GM19452 (cell line): ENCODE measurements around the gene SH3RF3.

Source experiments
- ATAC-seq: cut with Tn5 transposase; IDR thresholded peaks from one replicate; pipeline ENCODE4 v1.9.1; 2021; ENCODE audit not compliant: unreplicated experiment

Gene SH3RF3

DNA sequence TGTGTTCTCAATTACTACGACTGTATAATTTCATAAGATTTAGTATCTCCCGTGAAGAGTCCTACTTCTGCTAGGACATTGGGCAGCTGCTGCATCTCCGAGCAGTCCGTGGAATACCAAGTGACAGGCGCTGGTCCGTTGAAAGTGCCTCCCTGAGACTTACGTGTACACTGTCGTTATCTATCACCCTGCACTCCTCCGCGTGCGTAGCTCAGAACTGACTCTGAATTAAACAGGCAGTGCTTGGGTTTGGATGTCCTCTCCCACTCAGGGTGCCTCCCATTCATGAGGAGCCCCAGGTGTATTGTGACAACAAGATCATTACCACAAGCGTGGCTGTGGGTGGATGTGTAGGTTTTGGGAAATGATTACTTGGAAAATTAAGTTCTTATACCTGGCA, 148.4 kb downstream of the SH3RF3 start:
- ATAC-seq, result no peak

DNA sequence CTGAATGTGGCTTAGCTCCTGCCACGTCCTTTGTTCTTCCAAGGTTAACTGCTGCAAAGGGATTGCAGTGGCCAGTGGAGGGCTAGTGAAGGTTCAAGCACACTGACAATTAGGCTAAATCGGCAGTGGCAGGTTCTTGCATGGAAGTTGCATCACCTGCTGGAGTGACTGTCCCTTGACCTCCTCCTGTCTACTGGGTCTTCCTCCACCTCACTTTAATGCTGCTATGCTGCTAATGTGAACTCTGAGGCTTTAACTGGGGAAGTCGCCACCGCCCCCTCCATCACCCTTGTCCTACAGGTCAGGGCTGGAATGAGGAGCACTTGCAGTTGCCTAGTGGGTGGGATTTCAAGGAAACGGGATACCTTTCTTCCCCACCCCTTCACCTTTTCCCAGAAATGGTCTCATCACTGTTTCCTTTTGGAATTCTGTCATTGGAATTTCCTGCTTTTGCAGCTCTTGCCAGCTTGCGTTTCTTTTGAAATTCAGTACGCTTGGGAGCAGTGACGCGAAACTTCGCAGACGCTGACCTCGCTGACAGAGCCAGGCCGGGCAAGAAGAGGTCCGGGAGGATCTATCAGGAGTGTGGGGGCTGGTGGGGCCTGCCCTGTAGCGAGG, 150.3 kb downstream of the SH3RF3 start:
- ATAC-seq, result no peak

DNA sequence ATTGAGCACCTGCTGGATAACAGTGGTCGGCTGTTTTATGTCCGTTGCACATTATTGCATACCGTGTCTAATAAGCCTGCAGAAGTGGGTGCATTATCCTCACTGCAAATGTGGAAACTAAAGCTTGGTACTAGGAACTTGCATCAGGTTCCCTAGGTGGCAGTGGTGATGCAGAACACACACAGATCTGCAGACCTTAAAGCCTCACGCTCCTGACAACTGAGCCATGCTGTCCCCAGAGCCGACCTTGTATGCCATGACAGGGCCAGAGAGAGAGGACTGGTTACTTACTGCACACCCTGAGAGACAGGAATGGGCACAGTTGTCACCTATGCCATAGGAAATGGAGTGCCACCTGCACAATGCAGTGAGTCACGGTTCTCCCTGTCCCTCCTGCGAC, 151.8 kb downstream of the SH3RF3 start:
- ATAC-seq, result no peak

DNA sequence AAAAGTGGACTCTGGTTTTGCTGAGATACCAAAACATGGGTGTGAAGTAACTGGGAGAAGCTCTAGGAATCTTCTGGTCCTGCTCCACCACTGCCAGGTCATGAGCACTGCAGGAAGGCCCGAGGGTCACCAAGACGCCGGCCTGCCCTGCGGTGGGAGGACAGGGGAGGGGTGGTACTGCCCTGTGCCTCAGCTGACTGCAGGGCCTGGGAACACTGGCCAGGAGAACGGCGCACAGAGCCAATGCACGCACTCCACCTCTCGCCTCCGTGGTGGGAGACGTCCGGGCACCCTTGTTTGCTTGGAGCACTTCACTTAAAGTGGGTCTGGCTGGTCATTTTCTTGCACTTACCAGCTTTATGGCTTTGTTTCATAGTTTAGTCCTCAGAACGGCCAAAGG, 153.4 kb downstream of the SH3RF3 start:
- no peak for ATAC-seq

DNA sequence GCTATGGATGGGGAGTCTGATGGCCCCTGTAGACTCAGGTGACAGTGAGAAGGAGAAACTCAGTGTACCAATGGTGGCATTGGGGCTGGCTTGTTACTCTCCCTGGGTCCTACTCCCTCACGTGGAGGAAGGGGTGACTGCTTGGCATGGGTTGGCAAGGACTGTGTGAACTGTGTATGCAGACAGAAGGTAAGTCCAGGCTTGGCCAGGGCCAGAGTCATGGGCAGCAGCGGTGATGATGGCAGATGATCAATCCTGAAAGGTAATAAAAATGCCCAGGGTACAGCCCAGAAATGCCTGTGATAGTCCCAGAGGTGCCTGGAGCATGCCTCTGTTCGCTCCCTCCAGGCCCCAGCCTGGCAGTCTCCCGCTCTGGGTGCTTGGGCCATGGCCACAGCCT, 153.9 kb downstream of the SH3RF3 start:
- ATAC-seq, result no peak

DNA sequence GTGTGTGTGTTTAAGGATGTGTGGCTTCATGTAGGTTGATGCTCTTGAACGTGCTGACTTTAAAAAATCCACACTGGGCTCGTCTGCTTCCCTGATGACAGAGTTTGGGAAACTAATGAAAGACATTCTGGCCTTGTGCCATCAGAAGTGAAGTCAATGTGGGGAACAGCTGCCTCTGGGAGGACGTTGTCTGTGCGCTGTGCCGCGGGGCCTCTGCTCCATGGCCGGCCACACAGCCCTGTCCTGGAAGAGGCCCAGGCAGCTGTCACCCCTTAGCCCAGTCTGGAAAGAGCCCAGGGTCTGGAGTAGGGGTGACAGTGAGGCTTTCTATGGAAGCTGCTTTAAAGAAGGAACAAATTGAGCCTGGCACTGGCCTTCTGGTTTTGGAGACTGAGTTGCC, 155.8 kb downstream of the SH3RF3 start:
- no peak for ATAC-seq

DNA sequence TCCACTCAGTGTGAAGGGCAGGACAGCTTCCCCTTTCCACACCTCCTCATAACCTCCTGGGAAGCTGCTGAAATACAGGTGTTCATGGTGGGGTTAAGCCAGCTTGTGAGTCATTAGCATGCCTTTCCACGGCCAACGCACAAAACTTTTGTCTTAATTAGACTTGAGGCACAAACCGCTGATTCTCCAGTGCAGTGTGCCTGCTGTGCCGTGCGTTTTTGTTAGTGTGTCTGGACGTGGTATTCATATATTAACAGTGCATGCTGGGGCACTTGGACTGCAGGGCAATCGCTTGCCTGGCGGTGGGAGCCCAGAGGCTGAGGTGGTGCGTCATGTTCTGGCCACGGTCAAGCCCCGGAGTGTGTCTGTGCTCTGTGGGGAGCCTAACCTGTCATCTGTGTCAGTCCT, 156.2 kb downstream of the SH3RF3 start:
- no peak for ATAC-seq

DNA sequence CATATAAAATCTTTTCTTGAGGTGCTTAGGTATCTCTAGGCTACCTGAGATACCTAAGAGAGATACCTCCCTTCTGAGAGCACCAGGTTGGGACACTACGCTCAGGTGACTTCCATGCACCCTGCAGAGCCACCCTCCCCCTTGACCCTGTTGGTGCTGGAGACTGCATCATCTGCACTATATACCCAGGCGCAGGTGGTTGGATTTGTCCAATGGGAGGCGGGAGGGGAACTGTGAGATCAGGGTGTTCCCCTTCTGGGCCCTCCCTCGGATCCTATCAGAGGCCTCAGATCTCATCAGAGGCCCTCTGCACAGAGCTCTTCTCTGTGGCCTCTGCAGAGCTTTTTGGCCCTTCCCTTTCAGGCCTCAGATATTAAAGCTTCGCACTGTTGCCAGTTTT, 158.4 kb downstream of the SH3RF3 start:
- ATAC-seq, result no peak

DNA sequence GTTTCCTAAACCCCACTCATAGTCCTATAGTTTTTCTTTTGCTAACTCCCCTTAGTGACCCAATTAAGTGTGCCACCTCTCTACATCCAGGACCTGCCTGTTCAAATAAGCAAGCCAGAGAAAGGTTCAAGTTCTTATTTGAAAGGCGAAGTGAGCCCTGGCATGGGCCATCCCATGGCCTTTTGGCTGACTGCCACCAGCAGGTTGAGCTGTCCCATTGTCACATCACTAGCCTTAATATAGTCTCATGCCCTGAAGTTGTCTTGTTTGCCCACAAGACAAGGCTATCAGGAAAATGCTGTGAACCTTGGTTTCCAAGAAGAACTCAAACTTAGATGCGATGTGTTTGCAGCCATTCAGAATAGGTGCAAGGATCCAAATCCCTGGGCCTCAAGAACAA, 158.8 kb downstream of the SH3RF3 start:
- ATAC-seq, result no peak

DNA sequence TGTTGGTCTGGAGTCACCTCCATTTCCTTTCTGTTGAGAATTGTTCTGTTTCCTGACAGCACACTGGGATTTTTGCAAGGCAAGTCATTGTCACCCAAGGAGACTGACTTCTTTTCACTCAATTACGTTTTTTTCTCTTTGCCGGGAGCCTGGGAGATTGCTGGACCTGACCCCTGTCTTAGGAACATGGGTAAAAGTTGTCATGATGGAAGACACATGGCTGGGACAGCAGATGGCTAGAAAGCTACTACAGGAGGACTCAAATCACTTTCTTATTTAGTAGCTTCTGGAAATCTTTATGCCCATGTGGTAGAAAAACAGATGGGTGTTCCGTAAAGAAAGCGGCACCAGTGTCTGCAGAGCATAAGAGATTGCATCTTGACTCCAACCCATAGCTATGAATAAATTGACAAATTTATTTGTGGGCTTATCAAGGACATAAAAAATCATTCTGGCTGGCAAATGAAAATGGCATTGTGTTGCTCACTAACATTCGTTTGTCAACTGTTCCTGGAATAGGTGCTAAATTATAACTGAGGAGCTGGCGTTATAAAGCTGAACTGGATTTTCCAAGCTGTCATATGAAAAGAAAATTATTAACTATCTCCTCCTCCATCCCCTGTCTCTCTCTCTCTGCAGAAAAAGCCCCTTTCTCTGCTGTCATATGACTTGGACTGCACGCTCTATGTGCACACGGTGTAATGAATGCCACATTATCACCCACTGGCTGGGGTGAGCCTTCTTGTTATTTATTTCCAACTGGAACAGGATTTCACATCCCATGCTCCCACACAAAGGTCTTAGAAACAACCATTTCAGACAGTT, 159.8 kb downstream of the SH3RF3 start:
- ATAC-seq, result no peak

DNA sequence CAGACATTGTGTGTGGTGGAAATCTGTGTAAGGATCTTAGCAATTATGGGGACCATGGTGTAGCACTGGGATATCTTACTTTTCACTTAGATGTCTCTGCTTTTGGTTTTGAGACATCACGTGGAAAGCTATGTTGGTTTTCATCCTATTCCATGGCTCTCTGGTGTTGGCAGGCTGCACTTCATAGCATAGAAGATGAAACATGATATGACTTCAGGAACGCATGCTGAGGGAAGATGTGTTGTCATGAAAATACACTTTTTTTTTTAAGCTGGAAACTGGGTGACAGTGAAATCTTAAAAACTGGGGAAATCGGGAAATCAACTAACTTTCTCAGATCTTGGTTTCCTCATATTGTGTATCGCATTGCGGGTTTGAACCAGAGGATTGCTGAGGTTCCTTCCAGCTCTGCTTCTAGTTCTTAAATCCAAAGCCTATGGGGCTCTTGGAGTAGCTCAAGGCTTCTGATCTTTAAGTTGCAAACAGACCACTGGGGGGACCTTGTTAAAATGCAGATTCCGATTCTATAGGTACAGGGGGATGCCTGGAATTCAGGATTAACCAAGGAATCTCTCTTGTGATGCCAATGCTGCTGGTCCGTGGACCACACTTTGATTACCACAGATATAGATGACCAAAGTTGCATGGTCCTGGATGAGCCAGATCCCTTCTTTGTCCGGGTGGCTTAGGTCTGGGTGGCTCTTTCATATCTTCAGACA, 160.7 kb downstream of the SH3RF3 start:
- no peak for ATAC-seq

DNA sequence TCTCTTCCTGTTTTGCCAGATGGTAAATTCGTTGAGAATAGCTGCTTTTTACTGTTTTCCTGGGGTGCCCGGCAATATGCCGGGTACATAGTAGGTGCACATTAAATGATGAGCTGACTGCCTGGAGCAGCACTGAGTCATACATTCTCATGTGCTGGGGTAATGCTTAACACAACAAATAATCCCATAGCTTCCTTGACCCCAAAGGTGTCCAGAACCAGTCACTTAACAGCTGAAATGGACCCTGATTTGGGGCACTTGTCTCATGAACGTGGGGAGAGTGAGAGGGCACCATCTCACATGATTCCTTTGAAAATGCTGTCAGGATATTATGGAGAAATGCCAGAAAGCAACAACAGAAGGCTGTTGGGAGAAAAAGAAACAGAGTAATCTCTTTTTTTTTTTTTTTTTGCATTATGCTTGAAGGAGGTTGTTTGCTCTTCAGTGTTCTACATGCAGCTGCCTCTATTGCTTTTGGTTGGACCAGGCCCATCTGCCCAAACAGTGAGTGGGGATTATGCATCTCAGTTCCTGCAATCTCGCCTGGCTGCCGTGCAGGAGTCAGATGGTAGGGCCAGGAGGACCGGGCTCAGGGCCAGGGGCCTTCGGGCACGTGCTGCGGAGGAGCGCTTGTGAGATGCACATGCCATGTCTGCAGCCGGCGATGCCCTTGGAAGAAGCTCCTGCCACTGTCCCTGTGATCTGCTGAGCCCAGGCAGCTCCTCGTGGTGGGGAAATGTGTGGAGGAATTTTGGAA, 162.1 kb downstream of the SH3RF3 start:
- no peak for ATAC-seq

DNA sequence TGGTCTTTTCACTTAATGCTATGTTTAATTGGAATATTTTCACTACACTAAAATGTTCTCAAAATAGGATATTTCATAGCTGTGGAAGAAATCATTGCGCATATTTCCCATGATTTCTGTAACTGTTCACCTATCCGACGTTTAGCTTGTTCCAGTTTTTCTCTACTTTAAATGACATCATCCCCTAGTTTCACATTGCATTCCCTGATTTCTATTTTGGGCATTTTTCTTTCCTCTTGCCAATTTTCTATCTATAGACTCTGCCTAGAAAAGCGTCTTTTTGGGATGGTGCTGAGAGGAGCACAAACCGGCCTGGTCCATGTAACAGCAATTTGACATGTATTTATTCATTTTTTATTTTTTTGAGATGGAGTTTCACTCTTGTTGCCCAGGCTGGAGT, 163.4 kb downstream of the SH3RF3 start:
- ATAC-seq, result no peak

DNA sequence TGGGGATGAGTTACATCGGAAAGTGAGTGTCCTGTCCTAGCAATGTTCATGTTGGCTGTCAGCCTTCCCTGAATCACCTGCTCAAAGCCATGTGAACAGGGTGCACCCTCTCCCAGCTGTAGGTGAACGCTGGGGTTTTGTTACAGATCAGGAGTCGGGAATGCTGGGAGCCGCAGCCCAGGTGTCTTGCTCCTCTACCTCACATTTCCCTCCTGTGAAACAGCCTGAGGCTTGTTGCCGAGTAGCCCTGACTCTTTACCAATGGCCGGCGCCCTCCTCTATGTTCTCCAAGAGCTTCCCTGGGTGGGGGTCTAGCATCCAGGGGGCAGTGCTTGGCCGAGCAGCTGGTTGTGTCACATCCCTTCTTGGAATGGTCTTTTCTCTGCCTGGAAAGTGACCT, 164.7 kb downstream of the SH3RF3 start:
- no peak for ATAC-seq

DNA sequence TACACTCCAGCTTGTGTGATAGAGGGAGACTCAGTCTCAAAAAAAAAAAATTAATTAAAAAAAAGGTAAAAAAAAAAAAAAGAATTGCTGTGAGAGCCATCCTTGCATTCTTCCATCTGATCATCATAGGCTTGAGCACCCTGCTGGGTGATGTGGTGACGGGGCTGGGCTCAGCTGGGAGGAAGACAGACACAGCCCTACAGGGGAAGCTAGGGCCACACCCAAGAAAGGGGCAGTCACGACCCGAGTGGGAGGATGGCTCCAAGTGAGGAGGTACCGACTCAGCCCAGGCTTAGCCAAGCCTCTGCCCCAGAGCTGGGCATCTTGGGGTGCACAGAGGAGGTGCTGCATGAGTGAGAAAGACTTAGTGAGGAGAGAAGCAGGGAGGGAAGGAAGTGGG, 165.5 kb downstream of the SH3RF3 start:
- ATAC-seq, result no peak

DNA sequence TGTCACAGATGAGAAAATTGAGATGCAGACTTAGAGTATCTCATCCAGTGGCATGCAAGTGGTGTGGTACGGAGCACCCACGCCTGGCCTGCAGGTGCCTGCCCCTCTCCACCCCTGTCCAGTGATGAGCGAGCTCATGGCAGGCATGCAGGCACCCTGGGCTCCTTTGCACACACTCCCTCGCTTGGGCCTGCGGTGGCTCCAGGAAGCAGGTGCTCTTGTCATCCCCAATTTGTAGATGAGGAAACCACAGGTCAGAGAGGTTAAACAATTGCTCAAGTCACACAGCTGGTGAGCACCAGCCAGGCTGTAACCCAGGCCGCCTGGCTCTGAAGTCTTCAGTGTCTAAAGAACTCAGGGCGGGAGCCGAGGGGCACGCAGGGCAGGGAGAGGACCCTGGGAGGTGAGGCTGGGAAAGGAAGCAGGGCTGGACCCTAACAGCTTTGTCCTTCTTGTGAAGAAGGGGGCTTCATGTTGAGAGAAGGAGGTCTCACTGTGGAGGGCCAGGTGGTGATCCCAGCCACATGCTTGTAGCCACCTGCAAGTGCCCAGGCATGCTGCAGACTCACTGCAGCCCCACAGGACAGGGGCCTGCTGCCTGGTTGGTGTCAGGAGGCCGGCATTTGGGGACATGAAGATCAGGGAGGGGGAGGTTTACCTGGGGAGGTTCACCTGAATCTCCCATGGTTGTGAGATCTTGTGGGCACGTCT, 166.2 kb downstream of the SH3RF3 start:
- ATAC-seq, result no peak

DNA sequence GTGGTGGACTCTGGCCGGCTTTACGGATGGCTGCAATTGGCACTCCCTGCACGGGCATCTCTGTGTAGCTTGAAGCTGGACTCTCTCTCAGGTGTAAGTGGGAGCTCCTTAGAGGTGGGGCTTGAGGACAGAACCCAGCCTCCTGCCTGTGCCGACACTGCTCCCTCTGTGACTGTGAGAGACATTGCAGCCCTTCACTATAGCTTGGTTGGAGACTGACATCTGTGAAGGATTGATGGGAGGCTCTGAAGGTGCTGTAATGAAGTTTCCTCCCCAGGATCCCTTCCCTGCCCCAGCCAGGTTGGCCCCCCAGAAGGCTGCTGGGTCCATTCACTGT, 166.7 kb downstream of the SH3RF3 start:
- no peak for ATAC-seq

DNA sequence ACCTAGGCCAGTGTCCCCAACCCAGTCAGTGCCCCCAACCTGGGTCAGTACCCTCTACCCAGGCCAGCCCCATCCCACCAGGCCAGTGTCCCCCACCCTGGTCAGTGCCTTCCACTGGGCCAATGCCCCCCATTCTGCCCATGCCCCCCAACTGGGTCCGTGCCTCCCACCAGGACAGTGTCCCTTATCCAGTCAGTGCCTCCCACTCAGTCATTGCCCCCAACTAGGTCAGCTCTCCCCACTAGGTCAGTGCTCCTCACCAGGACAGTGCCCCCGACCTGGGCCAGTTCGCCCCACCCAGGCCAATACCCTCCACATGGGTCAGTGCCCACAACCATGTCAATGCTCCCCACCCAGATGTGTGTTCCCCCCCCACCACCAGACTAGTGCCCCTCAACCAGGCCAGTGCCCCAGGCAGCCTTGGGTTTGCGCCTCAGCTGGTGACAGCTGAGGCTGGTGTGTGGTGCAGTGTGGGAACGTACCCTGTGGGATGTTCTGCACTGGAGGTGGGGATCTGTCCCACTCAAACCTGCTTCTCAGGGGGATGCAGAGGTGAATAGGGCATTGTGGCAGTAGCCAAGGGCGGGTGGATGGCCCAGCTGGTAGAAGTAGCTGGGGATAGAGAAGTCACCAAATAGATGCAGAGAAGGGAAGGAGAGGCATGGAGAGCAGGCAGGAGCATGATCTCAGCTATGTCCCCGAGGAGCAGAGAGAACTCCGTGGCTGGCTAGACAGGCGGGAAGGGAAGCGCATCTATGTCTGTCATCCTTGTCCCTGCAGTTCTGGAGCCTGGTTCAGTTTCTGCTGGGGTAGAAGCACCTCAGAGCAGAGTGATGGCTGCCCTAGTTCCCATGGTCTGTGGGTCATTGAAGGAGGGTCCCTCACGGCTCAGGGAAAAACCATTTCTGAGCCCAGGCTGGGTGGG, 168.8 kb downstream of the SH3RF3 start:
- no peak for ATAC-seq

DNA sequence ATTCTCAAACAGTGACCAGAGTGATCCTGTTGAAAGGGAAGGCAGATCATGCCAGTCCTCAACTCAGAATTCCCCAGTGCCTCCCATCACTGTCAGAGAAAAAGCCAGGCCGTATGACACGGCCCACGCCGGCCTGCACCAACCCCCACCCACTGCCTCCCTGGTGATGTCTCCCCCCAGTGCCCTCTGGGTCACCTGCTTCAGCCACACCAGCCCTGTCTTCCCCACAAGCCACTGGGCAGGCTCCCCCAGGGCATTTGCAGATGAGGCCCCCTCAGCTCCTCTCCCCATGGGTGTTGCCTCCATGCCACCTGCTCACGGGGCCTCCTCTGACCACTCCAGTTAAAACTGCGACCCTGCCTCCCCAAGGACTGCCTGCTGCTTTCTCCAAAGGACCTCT, 169.8 kb downstream of the SH3RF3 start:
- no peak for ATAC-seq

DNA sequence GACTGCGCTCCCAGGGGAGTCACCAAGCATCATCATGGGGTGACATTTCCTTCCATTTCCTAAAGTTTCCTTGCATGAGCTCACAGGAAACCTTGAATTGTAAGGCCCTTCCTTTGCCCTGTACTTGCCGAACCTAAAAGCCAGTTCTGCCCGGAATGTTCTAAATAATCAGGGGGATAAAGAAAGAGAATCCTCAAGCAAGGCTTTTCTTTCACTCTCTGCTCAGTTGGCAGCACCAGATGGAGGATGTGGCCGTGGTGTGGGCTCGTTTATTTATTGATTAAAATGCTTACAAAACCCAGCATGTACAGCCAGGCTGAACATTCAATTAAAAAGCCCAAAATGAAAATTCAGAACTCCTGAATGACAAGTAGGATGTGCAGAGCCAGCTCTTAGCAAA, 170.5 kb downstream of the SH3RF3 start:
- no peak for ATAC-seq
